HepG2 (cell line): ENCODE results near the gene NKX1-1. TPM values are rescaled to one million over a fixed set of nuclear protein-coding genes. Genes with fewer than 3 reads are reported as not detected.
A peak's percentile ranks its signal among the peaks of the same experiment; 100 is the strongest.

Source experiments
- ARHGAP35 ChIP-seq: sonication (generic); formaldehyde crosslinking; IDR thresholded peaks from 2 replicates; pipeline ENCODE4 v1.9.0; 2022; ENCODE audit warnings: mild to moderate bottlenecking, inconsistent platforms, moderate library complexity, missing genetic modification reagents, borderline replicate concordance
- FLYWCH1 ChIP-seq: sonication (generic); formaldehyde crosslinking; IDR thresholded peaks from 2 replicates; pipeline ENCODE4 v1.8.1; 2023; ENCODE audit warnings: mild to moderate bottlenecking, missing genetic modification reagents
- IKZF1 ChIP-seq: fragments of 450-650 bp; IDR thresholded peaks from 2 replicates; pipeline ENCODE4 v1.7.1; 2016
- NFE2L2 ChIP-seq: fragments of 150-350 bp; IDR thresholded peaks from 2 replicates; pipeline ENCODE4 v1.6.1; 2014; ENCODE audit warnings: low read length
- SNAI1 ChIP-seq: sonication (generic); formaldehyde crosslinking; IDR thresholded peaks from 2 replicates; pipeline ENCODE4 v1.5.0; 2020; ENCODE audit warnings: mild to moderate bottlenecking, missing genetic modification reagents, borderline replicate concordance
- SOX5 ChIP-seq: IDR thresholded peaks from 2 replicates; pipeline ENCODE4 v1.6.1; 2016; ENCODE audit warnings: borderline replicate concordance
- SYNCRIP ChIP-seq: fragments of 200-400 bp; formaldehyde crosslinking; IDR thresholded peaks from 2 replicates; pipeline ENCODE4 v1.6.1; 2018; ENCODE audit warnings: mild to moderate bottlenecking, low read depth, low read length; ENCODE audit not compliant: insufficient read depth
- TMF1 ChIP-seq: sonication (generic); formaldehyde crosslinking; IDR thresholded peaks from 2 replicates; pipeline ENCODE4 v1.8.1; 2022; ENCODE audit warnings: low read depth, missing genetic modification reagents
- TRIM22 ChIP-seq: fragments of 450-650 bp; IDR thresholded peaks from 2 replicates; pipeline ENCODE4 v1.6.1; 2017
- ZFP82 ChIP-seq: sonication (generic); formaldehyde crosslinking; IDR thresholded peaks from 2 replicates; pipeline ENCODE4 v1.5.1; 2020; ENCODE audit warnings: mild to moderate bottlenecking, missing genetic modification reagents, borderline replicate concordance
- ZNF354B ChIP-seq: sonication (generic); formaldehyde crosslinking; IDR thresholded peaks from 2 replicates; pipeline ENCODE4 v1.8.0; 2022; ENCODE audit warnings: mild to moderate bottlenecking, missing genetic modification reagents
- ZNF563 ChIP-seq: sonication (generic); formaldehyde crosslinking; IDR thresholded peaks from 2 replicates; pipeline ENCODE4 v1.8.0; 2022; ENCODE audit warnings: mild to moderate bottlenecking, moderate library complexity, missing genetic modification reagents
- ZSCAN31 ChIP-seq: sonication (generic); formaldehyde crosslinking; IDR thresholded peaks from 2 replicates; pipeline ENCODE4 v1.5.0; 2020; ENCODE audit warnings: low read depth, mild to moderate bottlenecking, missing genetic modification reagents
- polyA plus RNA-seq, 8 experiments: library from polyadenylated mRNA; depleted of rRNA in 3 of 8; stranded (reverse) in 7 of 8; unstranded in 1 of 8; fragments of >200 nt; fragmentation: Illumina TruSeq in 4 of 8; extraction: Trizol in 4 of 8; gene quantifications; 2 replicates each; pipeline versions ENCODE4 v1.2.1 to v1.2.3, GENCODE V29; 2011 to 2016; ENCODE audit warnings: low read depth in 4 of 8, missing spikeins in 1 of 8, mixed read lengths in 1 of 8; ENCODE audit not compliant: insufficient read depth in 1 of 8
- total RNA-seq, 5 experiments: library from RNA; depleted of rRNA; stranded (reverse); fragments of >200 nt; fragmentation: Illumina TruSeq; extraction: Trizol; gene quantifications; 2 replicates each; pipeline ENCODE4 v1.2.3, GENCODE V29; 2016; ENCODE audit warnings: low read depth in 1 of 5
- TF ChIP-seq, protein P1 (sequence below): fragments of 450-650 bp; IDR thresholded peaks from 2 replicates; pipeline ENCODE4 v1.6.1; 2016
- TF ChIP-seq, protein P2 (sequence below): sonication (generic); formaldehyde crosslinking; IDR thresholded peaks from 2 replicates; pipeline ENCODE4 v1.8.0; 2022; ENCODE audit warnings: missing genetic modification reagents, mild to moderate bottlenecking, borderline replicate concordance
- TF ChIP-seq, protein P3 (sequence below): sonication (generic); formaldehyde crosslinking; IDR thresholded peaks from 2 replicates; pipeline ENCODE4 v1.5.1; 2020; ENCODE audit warnings: mild to moderate bottlenecking, missing genetic modification reagents, moderate library complexity
- TF ChIP-seq, protein P4 (sequence below): sonication (generic); formaldehyde crosslinking; IDR thresholded peaks from 2 replicates; pipeline ENCODE4 v1.5.1; 2020; ENCODE audit warnings: missing genetic modification reagents, mild to moderate bottlenecking, borderline replicate concordance
- TF ChIP-seq, protein P5 (sequence below): sonication (generic); formaldehyde crosslinking; IDR thresholded peaks from 2 replicates; pipeline ENCODE4 v1.8.1; 2023; ENCODE audit warnings: missing genetic modification reagents, mild to moderate bottlenecking, borderline replicate concordance

Gene NKX1-1
- total and polyA plus RNA-seq, 2 of the 13 experiments (the other 11 are each of a cell fraction or from before 2014, with no cell fraction given) = not detected

- TF ChIP-seq FLYWCH1 (CRISPR knock-in tag) (peak; percentile 100), TMF1 (CRISPR knock-in tag) (peak; percentile 100), ZNF563 (peak; percentile 100), IKZF1 (no peak), NFE2L2 (no peak), ZFP82 (CRISPR knock-in tag) (peak; percentile 100), TRIM22 (no peak), SOX5 (CRISPR knock-in tag) (peak; percentile 93), SNAI1 (CRISPR knock-in tag) (peak; percentile 100), SYNCRIP (no peak), ZNF354B (CRISPR knock-in tag) (peak; percentile 100), ARHGAP35 (CRISPR knock-in tag) (peak; percentile 100), ZSCAN31 (peak; percentile 100)
- TF ChIP-seq, protein P1, sequence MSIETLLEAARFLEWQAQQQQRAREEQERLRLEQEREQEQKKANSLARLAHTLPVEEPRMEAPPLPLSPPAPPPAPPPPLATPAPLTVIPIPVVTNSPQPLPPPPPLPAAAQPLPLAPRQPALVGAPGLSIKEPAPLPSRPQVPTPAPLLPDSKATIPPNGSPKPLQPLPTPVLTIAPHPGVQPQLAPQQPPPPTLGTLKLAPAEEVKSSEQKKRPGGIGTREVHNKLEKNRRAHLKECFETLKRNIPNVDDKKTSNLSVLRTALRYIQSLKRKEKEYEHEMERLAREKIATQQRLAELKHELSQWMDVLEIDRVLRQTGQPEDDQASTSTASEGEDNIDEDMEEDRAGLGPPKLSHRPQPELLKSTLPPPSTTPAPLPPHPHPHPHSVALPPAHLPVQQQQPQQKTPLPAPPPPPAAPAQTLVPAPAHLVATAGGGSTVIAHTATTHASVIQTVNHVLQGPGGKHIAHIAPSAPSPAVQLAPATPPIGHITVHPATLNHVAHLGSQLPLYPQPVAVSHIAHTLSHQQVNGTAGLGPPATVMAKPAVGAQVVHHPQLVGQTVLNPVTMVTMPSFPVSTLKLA = peak; percentile 23; the same call in 1 of the 2 replicates
- TF ChIP-seq, protein P2, sequence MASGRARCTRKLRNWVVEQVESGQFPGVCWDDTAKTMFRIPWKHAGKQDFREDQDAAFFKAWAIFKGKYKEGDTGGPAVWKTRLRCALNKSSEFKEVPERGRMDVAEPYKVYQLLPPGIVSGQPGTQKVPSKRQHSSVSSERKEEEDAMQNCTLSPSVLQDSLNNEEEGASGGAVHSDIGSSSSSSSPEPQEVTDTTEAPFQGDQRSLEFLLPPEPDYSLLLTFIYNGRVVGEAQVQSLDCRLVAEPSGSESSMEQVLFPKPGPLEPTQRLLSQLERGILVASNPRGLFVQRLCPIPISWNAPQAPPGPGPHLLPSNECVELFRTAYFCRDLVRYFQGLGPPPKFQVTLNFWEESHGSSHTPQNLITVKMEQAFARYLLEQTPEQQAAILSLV (CRISPR knock-in tag) = peak; percentile 100
- TF ChIP-seq, protein P3, sequence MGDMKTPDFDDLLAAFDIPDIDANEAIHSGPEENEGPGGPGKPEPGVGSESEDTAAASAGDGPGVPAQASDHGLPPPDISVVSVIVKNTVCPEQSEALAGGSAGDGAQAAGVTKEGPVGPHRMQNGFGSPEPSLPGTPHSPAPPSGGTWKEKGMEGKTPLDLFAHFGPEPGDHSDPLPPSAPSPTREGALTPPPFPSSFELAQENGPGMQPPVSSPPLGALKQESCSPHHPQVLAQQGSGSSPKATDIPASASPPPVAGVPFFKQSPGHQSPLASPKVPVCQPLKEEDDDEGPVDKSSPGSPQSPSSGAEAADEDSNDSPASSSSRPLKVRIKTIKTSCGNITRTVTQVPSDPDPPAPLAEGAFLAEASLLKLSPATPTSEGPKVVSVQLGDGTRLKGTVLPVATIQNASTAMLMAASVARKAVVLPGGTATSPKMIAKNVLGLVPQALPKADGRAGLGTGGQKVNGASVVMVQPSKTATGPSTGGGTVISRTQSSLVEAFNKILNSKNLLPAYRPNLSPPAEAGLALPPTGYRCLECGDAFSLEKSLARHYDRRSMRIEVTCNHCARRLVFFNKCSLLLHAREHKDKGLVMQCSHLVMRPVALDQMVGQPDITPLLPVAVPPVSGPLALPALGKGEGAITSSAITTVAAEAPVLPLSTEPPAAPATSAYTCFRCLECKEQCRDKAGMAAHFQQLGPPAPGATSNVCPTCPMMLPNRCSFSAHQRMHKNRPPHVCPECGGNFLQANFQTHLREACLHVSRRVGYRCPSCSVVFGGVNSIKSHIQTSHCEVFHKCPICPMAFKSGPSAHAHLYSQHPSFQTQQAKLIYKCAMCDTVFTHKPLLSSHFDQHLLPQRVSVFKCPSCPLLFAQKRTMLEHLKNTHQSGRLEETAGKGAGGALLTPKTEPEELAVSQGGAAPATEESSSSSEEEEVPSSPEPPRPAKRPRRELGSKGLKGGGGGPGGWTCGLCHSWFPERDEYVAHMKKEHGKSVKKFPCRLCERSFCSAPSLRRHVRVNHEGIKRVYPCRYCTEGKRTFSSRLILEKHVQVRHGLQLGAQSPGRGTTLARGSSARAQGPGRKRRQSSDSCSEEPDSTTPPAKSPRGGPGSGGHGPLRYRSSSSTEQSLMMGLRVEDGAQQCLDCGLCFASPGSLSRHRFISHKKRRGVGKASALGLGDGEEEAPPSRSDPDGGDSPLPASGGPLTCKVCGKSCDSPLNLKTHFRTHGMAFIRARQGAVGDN (CRISPR knock-in tag) = peak; percentile 92
- TF ChIP-seq, protein P4, sequence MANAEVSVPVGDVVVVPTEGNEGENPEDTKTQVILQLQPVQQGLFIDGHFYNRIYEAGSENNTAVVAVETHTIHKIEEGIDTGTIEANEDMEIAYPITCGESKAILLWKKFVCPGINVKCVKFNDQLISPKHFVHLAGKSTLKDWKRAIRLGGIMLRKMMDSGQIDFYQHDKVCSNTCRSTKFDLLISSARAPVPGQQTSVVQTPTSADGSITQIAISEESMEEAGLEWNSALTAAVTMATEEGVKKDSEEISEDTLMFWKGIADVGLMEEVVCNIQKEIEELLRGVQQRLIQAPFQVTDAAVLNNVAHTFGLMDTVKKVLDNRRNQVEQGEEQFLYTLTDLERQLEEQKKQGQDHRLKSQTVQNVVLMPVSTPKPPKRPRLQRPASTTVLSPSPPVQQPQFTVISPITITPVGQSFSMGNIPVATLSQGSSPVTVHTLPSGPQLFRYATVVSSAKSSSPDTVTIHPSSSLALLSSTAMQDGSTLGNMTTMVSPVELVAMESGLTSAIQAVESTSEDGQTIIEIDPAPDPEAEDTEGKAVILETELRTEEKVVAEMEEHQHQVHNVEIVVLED (CRISPR knock-in tag) = peak; percentile 76
- TF ChIP-seq, protein P5, sequence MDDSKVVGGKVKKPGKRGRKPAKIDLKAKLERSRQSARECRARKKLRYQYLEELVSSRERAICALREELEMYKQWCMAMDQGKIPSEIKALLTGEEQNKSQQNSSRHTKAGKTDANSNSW = peak; percentile 100
Observed at GRCh38 chr4:1410491-1411325, 4.5 kb upstream of the NKX1-1 start (continued).
